HFFc6 (cell line): ENCODE results near the gene CD300C. TPM values are rescaled to one million over a fixed set of nuclear protein-coding genes. Genes with fewer than 3 reads are reported as not detected.

Source experiments
- DNase-seq: peaks from one replicate; pipeline ENCODE4 v3.0.0-alpha.2; 2018
- H3K27ac Mint-ChIP-seq: 2 replicates; pipeline ENCODE4 v1.8.0; 2020; ENCODE audit warnings: mild to moderate bottlenecking, mixed read lengths
- H3K27me3 Mint-ChIP-seq: 2 replicates; pipeline ENCODE4 v1.8.0; 2021; ENCODE audit warnings: mild to moderate bottlenecking, moderate library complexity, mixed read lengths; ENCODE audit not compliant: insufficient read depth
- H3K36me3 Mint-ChIP-seq: 2 replicates; pipeline ENCODE4 v1.8.0; 2021; ENCODE audit warnings: low read depth, mixed read lengths
- H3K4me1 Mint-ChIP-seq: 2 replicates; pipeline ENCODE4 v1.8.0; 2020; ENCODE audit warnings: low read depth, mixed read lengths
- H3K4me3 Mint-ChIP-seq: 2 replicates; pipeline ENCODE4 v1.8.0; 2020; ENCODE audit warnings: mild to moderate bottlenecking, moderate library complexity, mixed read lengths
- H3K9me3 Mint-ChIP-seq: 2 replicates; pipeline ENCODE4 v1.8.0; 2020; ENCODE audit warnings: mild to moderate bottlenecking, mixed read lengths
- CTCF ChIP-seq: fragments of 200-600 bp; sonication (generic); IDR thresholded peaks from 2 replicates; pipeline ENCODE4 v1.5.0; 2021; ENCODE audit warnings: antibody characterized with exemption, mild to moderate bottlenecking
- total RNA-seq, 6 experiments: library from RNA; stranded (reverse); fragmentation: NEBNext Ultra II Directional; extraction: Animal tissue kit (Norgen Biotek cat#: 25700); gene quantifications; 2 replicates in 1 of 6; 3 replicates in 5 of 6; pipeline ENCODE4 v1.2.3, GENCODE V29; 2021

CD300C gene
- total RNA-seq, 6 experiments from 2014 or later: not detected

- Mint-ChIP-seq H3K4me1 (no peaks in the 10 kb centered on the region), H3K4me3 (no peak overlapping the region), H3K36me3 (peaks cover 4% of the 10 kb centered on the region; the same call in 1 of the 2 replicates), H3K27me3 (no peaks in the 10 kb centered on the region; the same call in 1 of the 2 replicates), H3K9me3 (peaks cover 65% of the 10 kb centered on the region), H3K27ac (no peak overlapping the region)
- TF ChIP-seq CTCF: no peak
- no peak for DNase-seq
Measured at GRCh38 chr17:74555427-74555940, 9.6 kb upstream of the CD300C start.

GRCh38 chr17:74554909-74555308, 9.0 kb upstream of the CD300C start:
- TF ChIP-seq CTCF: no peak
- peaks cover 71% of the 10 kb centered on the region for H3K9me3 Mint-ChIP-seq
- peaks cover 4% of the 10 kb centered on the region; the same call in 1 of the 2 replicates for H3K36me3 Mint-ChIP-seq
- no peak overlapping the region for H3K4me3 Mint-ChIP-seq
- DNase-seq: no peak
- peaks cover 1% of the 10 kb centered on the region for H3K27me3 Mint-ChIP-seq
- H3K4me1 Mint-ChIP-seq: no peaks in the 10 kb centered on the region
- no peak overlapping the region for H3K27ac Mint-ChIP-seq

- Mint-ChIP-seq H3K27ac (no peak overlapping the region), H3K4me3 (no peak overlapping the region), H3K4me1 (no peaks in the 10 kb centered on the region), H3K36me3 (peaks cover 11% of the 10 kb centered on the region), H3K27me3 (peaks cover 8% of the 10 kb centered on the region), H3K9me3 (peaks cover 75% of the 10 kb centered on the region)
- DNase-seq: no peak
- no peak for TF ChIP-seq CTCF
Measured at GRCh38 chr17:74552037-74552436, 6.1 kb upstream of the CD300C start.

- no peak overlapping the region for H3K27ac Mint-ChIP-seq
- H3K4me3 Mint-ChIP-seq: no peak overlapping the region
- H3K27me3 Mint-ChIP-seq: peaks cover 8% of the 10 kb centered on the region
- peaks cover 75% of the 10 kb centered on the region for H3K9me3 Mint-ChIP-seq
- DNase-seq: no peak
- TF ChIP-seq CTCF: no peak
- H3K36me3 Mint-ChIP-seq: peaks cover 11% of the 10 kb centered on the region
- no peaks in the 10 kb centered on the region for H3K4me1 Mint-ChIP-seq
Measured at GRCh38 chr17:74550602-74551001, 4.7 kb upstream of the CD300C start.

- H3K27ac Mint-ChIP-seq: no peak overlapping the region
- H3K9me3 Mint-ChIP-seq: peaks cover 77% of the 10 kb centered on the region
- peaks cover 8% of the 10 kb centered on the region for H3K27me3 Mint-ChIP-seq
- H3K36me3 Mint-ChIP-seq: peaks cover 11% of the 10 kb centered on the region
- H3K4me1 Mint-ChIP-seq: no peaks in the 10 kb centered on the region
- no peak overlapping the region for H3K4me3 Mint-ChIP-seq
- TF ChIP-seq CTCF: no peak
- no peak for DNase-seq
Measured at GRCh38 chr17:74549343-74549742, 3.4 kb upstream of the CD300C start.

GRCh38 chr17:74547736-74548135, 1.8 kb upstream of the CD300C start:
- H3K36me3 Mint-ChIP-seq: peaks cover 11% of the 10 kb centered on the region
- H3K27me3 Mint-ChIP-seq: peaks cover 8% of the 10 kb centered on the region
- no peak overlapping the region for H3K27ac Mint-ChIP-seq
- H3K9me3 Mint-ChIP-seq: peaks cover 80% of the 10 kb centered on the region
- DNase-seq: no peak
- no peak for TF ChIP-seq CTCF
- H3K4me3 Mint-ChIP-seq: no peak overlapping the region
- no peaks in the 10 kb centered on the region for H3K4me1 Mint-ChIP-seq
